Measurements from ENCODE around the gene CLCN3. TPM values are rescaled to one million over a fixed set of nuclear protein-coding genes. Genes with fewer than 3 reads are reported as not detected.

Gene CLCN3
- total and polyA plus RNA-seq, 12 donors = 11.9 to 106 (median 61.5) TPM

GRCh38 chr4:169615467-169616106 lies 4.8 kb upstream of the CLCN3 start:
- 71 to 76% (median 74%) methylated on average over 4 of the region's 4 CpGs for WGBS, 4 donors
- intact Hi-C loops (cut with DNase I) = loop anchor here in 1 of 2 donors (10.0 kb wide), 1 partner anchor 429 kb away; no protein-coding TSS in a partner anchor

GRCh38 chr4:169616846-169617245 lies 3.5 kb upstream of the CLCN3 start:
- H3K4me3 ChIP-seq = no peak overlapping the region
- no peak for DNase-seq
- H3K27me3 ChIP-seq = no peaks in the 10 kb centered on the region
- TF ChIP-seq CTCF (IDR thresholded peaks at IDR 0.05) = no peak
- TF ChIP-seq POLR2A (IDR thresholded peaks at IDR 0.05) = no peak
- intact Hi-C loops (cut with DNase I) = loop anchor here in 1 of 2 donors (10.0 kb wide), 1 partner anchor 428 kb away; no protein-coding TSS in a partner anchor
- no peaks in the 10 kb centered on the region for H3K9me3 ChIP-seq (replicated peaks in 1 of 3)
- no peak overlapping the region for H3K27ac ChIP-seq
- H3K36me3 ChIP-seq (replicated peaks in 1 of 2) = no peaks in the 10 kb centered on the region
- peaks cover 6 to 21% of the 10 kb centered on the region in 2 donors for H3K4me1 ChIP-seq (replicated peaks in 1 of 2)

More at GRCh38 chr4:169615467-169616106, 4.8 kb upstream of the CLCN3 start:
- Histone ChIP-seq H3K4me3 (no peak overlapping the region), H3K9me3 (replicated peaks in 1 of 3) (no peaks in the 10 kb centered on the region), H3K36me3 (replicated peaks in 1 of 2) (no peaks in the 10 kb centered on the region), H3K27me3 (no peaks in the 10 kb centered on the region), H3K27ac (no peak overlapping the region), H3K4me1 (replicated peaks in 1 of 2) (peaks cover 0 to 26% of the 10 kb centered on the region in 2 donors)
- DNase-seq = no peak
- TF ChIP-seq POLR2A (IDR thresholded peaks at IDR 0.05) = no peak
- TF ChIP-seq CTCF (IDR thresholded peaks at IDR 0.05) = no peak

GRCh38 chr4:169617306-169617705 lies 3.1 kb upstream of the CLCN3 start:
- 66 to 86% (median 75%) methylated on average over 2 of the region's 2 CpGs for WGBS, 4 donors
- Histone ChIP-seq H3K27ac (no peak overlapping the region), H3K4me3 (no peak overlapping the region), H3K27me3 (no peaks in the 10 kb centered on the region), H3K36me3 (replicated peaks in 1 of 2) (no peaks in the 10 kb centered on the region), H3K9me3 (replicated peaks in 1 of 3) (no peaks in the 10 kb centered on the region), H3K4me1 (replicated peaks in 1 of 2) (peaks cover 10 to 25% of the 10 kb centered on the region in 2 donors)
- DNase-seq = no peak
- TF ChIP-seq CTCF (IDR thresholded peaks at IDR 0.05) (no peak), POLR2A (IDR thresholded peaks at IDR 0.05) (no peak)
- intact Hi-C loops (cut with DNase I) = loop anchor here in 1 of 2 donors (10.0 kb wide), 1 partner anchor 427 kb away; no protein-coding TSS in a partner anchor

- TF ChIP-seq CTCF (IDR thresholded peaks at IDR 0.05) = no peak
- TF ChIP-seq POLR2A (IDR thresholded peaks at IDR 0.05) = no peak
- H3K36me3 ChIP-seq (replicated peaks in 1 of 2) = no peaks in the 10 kb centered on the region
- H3K27me3 ChIP-seq = no peaks in the 10 kb centered on the region
- no peaks in the 10 kb centered on the region for H3K9me3 ChIP-seq (replicated peaks in 1 of 3)
- no peak overlapping the region for H3K27ac ChIP-seq
- H3K4me3 ChIP-seq = no peak overlapping the region
- peaks cover 16 to 30% of the 10 kb centered on the region in 2 donors for H3K4me1 ChIP-seq (replicated peaks in 1 of 2)
- intact Hi-C loops (cut with DNase I) = loop anchor here in 1 of 2 donors (10.0 kb wide), 1 partner anchor 427 kb away; no protein-coding TSS in a partner anchor
- DNase-seq = no peak
- 53 to 56% (median 55%) methylated on average over 3 of the region's 3 CpGs for WGBS, 4 donors
These were observed 2.1 kb upstream of the CLCN3 start for GRCh38 chr4:169618286-169618685.
